SK-N-SH (cell line): ENCODE data around the gene RAET1E.
"Not testable (repeated sequence)": the region's sequence is repeated elsewhere in the genome, so short reads cannot be mapped to it uniquely, and the experiment has no call there.

Experiments
- EZH2phosphoT487 ChIP-seq: fragments of 200-600 bp; sonication (generic); IDR thresholded peaks from 2 replicates; pipeline ENCODE4 v1.6.1; 2017; ENCODE audit warnings: low read depth, mixed run types, mild to moderate bottlenecking, antibody characterized with exemption, moderate library complexity, borderline replicate concordance
- FOXJ3 ChIP-seq: sonication (generic); formaldehyde crosslinking; IDR thresholded peaks from 2 replicates; pipeline ENCODE4 v1.5.1; 2020; ENCODE audit warnings: mild to moderate bottlenecking, missing genetic modification reagents
- GATA2 ChIP-seq: sonication (generic); formaldehyde crosslinking; IDR thresholded peaks from 2 replicates; pipeline ENCODE4 v1.5.0; 2020; ENCODE audit warnings: mild to moderate bottlenecking, missing genetic modification reagents
- RAD21 ChIP-seq: IDR thresholded peaks from 2 replicates; pipeline ENCODE4 v1.6.1; 2012; ENCODE audit warnings: mild to moderate bottlenecking, low read length
- SIN3A ChIP-seq: IDR thresholded peaks from 2 replicates; pipeline ENCODE4 v1.6.1; 2012; ENCODE audit warnings: low read depth, mild to moderate bottlenecking, low read length, moderate library complexity, borderline replicate concordance
- SMC3 ChIP-seq: IDR thresholded peaks from 2 replicates; pipeline ENCODE4 v1.6.1; 2012; ENCODE audit warnings: low read depth, low read length, improper control_type of control experiment
- YY1 ChIP-seq: IDR thresholded peaks from 2 replicates; pipeline ENCODE4 v1.4.0; 2012; ENCODE audit warnings: low read depth, mild to moderate bottlenecking
- TF ChIP-seq, protein P1 (sequence below): IDR thresholded peaks from 2 replicates; pipeline ENCODE4 v1.4.0; 2012; ENCODE audit warnings: low read depth
- TF ChIP-seq, protein P2 (sequence below): fragments of 200-600 bp; sonication (generic); IDR thresholded peaks from 2 replicates; pipeline ENCODE4 v1.6.1; 2017; ENCODE audit warnings: antibody characterized with exemption, mild to moderate bottlenecking, moderate library complexity
- TF ChIP-seq, protein P3 (sequence below): IDR thresholded peaks from 2 replicates; pipeline ENCODE4 v1.6.1; 2012; ENCODE audit warnings: mild to moderate bottlenecking, low read depth, low read length, moderate library complexity

GRCh38 chr6:149927025-149927424 lies 29.1 kb upstream of the RAET1E start:
- TF ChIP-seq EZH2phosphoT487; RAD21; GATA2 (CRISPR knock-in tag); FOXJ3 (CRISPR knock-in tag); SMC3; SIN3A; YY1: not testable (repeated sequence)
- TF ChIP-seq, protein P1, sequence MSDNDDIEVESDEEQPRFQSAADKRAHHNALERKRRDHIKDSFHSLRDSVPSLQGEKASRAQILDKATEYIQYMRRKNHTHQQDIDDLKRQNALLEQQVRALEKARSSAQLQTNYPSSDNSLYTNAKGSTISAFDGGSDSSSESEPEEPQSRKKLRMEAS = not testable (repeated sequence)
- TF ChIP-seq, protein P2, sequence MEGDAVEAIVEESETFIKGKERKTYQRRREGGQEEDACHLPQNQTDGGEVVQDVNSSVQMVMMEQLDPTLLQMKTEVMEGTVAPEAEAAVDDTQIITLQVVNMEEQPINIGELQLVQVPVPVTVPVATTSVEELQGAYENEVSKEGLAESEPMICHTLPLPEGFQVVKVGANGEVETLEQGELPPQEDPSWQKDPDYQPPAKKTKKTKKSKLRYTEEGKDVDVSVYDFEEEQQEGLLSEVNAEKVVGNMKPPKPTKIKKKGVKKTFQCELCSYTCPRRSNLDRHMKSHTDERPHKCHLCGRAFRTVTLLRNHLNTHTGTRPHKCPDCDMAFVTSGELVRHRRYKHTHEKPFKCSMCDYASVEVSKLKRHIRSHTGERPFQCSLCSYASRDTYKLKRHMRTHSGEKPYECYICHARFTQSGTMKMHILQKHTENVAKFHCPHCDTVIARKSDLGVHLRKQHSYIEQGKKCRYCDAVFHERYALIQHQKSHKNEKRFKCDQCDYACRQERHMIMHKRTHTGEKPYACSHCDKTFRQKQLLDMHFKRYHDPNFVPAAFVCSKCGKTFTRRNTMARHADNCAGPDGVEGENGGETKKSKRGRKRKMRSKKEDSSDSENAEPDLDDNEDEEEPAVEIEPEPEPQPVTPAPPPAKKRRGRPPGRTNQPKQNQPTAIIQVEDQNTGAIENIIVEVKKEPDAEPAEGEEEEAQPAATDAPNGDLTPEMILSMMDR = not testable (repeated sequence)
- TF ChIP-seq, protein P3, sequence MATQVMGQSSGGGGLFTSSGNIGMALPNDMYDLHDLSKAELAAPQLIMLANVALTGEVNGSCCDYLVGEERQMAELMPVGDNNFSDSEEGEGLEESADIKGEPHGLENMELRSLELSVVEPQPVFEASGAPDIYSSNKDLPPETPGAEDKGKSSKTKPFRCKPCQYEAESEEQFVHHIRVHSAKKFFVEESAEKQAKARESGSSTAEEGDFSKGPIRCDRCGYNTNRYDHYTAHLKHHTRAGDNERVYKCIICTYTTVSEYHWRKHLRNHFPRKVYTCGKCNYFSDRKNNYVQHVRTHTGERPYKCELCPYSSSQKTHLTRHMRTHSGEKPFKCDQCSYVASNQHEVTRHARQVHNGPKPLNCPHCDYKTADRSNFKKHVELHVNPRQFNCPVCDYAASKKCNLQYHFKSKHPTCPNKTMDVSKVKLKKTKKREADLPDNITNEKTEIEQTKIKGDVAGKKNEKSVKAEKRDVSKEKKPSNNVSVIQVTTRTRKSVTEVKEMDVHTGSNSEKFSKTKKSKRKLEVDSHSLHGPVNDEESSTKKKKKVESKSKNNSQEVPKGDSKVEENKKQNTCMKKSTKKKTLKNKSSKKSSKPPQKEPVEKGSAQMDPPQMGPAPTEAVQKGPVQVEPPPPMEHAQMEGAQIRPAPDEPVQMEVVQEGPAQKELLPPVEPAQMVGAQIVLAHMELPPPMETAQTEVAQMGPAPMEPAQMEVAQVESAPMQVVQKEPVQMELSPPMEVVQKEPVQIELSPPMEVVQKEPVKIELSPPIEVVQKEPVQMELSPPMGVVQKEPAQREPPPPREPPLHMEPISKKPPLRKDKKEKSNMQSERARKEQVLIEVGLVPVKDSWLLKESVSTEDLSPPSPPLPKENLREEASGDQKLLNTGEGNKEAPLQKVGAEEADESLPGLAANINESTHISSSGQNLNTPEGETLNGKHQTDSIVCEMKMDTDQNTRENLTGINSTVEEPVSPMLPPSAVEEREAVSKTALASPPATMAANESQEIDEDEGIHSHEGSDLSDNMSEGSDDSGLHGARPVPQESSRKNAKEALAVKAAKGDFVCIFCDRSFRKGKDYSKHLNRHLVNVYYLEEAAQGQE = not testable (repeated sequence)
